K562 (cell line): ENCODE results near the gene NEMP2. TPM values are rescaled to one million over a fixed set of nuclear protein-coding genes. Genes with fewer than 3 reads are reported as not detected.

Source experiments
- ATAC-seq: fragments of 200-7000 bp; cut with Tn5 transposase; 3 replicates; pipeline ENCODE4 v1.9.1; 2020; ENCODE audit warnings: moderate library complexity
- BruUV-seq: library from RNA; stranded (reverse); fragments of 400-500 nt; replicated peaks from 2 replicates; lab custom pipeline; 2021; lab: Mats Ljungman, UMichigan
- CTCF ChIA-PET: fragments of 300-600 bp; formaldehyde crosslinking; extraction: SDS; loops from one replicate; lab custom pipeline; 2021; ENCODE audit warnings: low intra/inter-chr PET ratio; lab: Yijun Ruan, JAX
- POLR2A ChIA-PET: fragments of 300-600, 350-650 bp; sonication (Branson Sonifier 250); formaldehyde crosslinking; extraction: SDS; loops from one replicate; lab custom pipeline; 2021; ENCODE audit warnings: antibody characterized with exemption, inconsistent platforms; lab: Yijun Ruan, JAX
- DNase-seq, 4 experiments: peaks; one replicate each; pipeline versions ENCODE4 v3.0.0 to v3.0.0-alpha.2; 2011 to 2018; ENCODE audit warnings: low spot score in 3 of 4, mixed read lengths in 3 of 4; ENCODE audit errors: extremely low read depth in 1 of 4
- FAIRE-seq: peaks from 2 replicates; lab custom pipeline; 2011; peaks lifted over from hg19 to GRCh38; lab: Jason Lieb, UNC
- H2AFZ ChIP-seq: 2 replicates; pipeline ENCODE4 v1.6.0; 2011; ENCODE audit warnings: low read depth, low read length, control low read depth, inconsistent platforms
- H3K27ac ChIP-seq: fragments of 200-600 bp; 3 replicates; pipeline ENCODE4 v1.8.0; 2011; ENCODE audit warnings: low read depth, mild to moderate bottlenecking, control low read depth, inconsistent platforms, low read length, moderate library complexity, mixed read lengths; ENCODE audit errors: extremely low read depth
- H3K27me3 ChIP-seq, 2 experiments: fragments of 300-600 bp in 1 of 2; 2 replicates in 1 of 2; 3 replicates in 1 of 2; pipeline versions ENCODE4 v1.6.0 to v1.8.0; 2011; ENCODE audit warnings: inconsistent platforms in 2 of 2, low read length in 2 of 2, mild to moderate bottlenecking in 1 of 2, mixed read lengths in 1 of 2, moderate library complexity in 1 of 2; ENCODE audit not compliant: control insufficient read depth in 2 of 2, insufficient read depth in 2 of 2
- H3K36me3 ChIP-seq: fragments of 300-600 bp; 3 replicates; pipeline ENCODE4 v1.8.0; 2011; ENCODE audit warnings: mild to moderate bottlenecking, low read length, inconsistent platforms; ENCODE audit not compliant: control insufficient read depth, insufficient read depth
- H3K4me1 ChIP-seq, 2 experiments: fragments of 200-600 bp in 1 of 2; replicated peaks in 1 of 2; 2 replicates in 1 of 2; 3 replicates in 1 of 2; pipeline versions ENCODE4 v1.5.1 to v1.8.0; 2011; ENCODE audit warnings: inconsistent platforms in 2 of 2, low read length in 2 of 2, mild to moderate bottlenecking in 1 of 2, mixed read lengths in 1 of 2, moderate library complexity in 1 of 2; ENCODE audit not compliant: control insufficient read depth in 2 of 2, insufficient read depth in 2 of 2
- H3K4me2 ChIP-seq: 2 replicates; pipeline ENCODE4 v1.6.1; 2011; ENCODE audit warnings: low read length, control low read depth, inconsistent platforms, mixed read lengths; ENCODE audit not compliant: insufficient read depth
- H3K4me3 ChIP-seq: fragments of 200-600 bp; sonication (generic), shearing (Covaris generic); 2 replicates; pipeline ENCODE4 v1.5.1; 2016; ENCODE audit warnings: control low read depth, inconsistent platforms
- H3K79me2 ChIP-seq: fragments of 200-600 bp; 3 replicates; pipeline ENCODE4 v1.8.0; 2011; ENCODE audit warnings: low read length, inconsistent platforms; ENCODE audit not compliant: control insufficient read depth, insufficient read depth
- H3K9ac ChIP-seq, 2 experiments: 2 replicates each; pipeline versions ENCODE4 v1.6.0 to v1.6.1; 2011; ENCODE audit warnings: low read depth in 2 of 2, low read length in 2 of 2, control low read depth in 1 of 2, inconsistent platforms in 1 of 2, mild to moderate bottlenecking in 1 of 2, mixed read lengths in 1 of 2; ENCODE audit not compliant: insufficient read depth in 1 of 2
- H3K9me1 ChIP-seq: one replicate; pipeline ENCODE4 v1.6.0; 2011; ENCODE audit warnings: inconsistent platforms, mild to moderate bottlenecking, low read length, moderate library complexity; ENCODE audit not compliant: control insufficient read depth, insufficient read depth
- H3K9me3 ChIP-seq: replicated peaks from 2 replicates; pipeline ENCODE4 v1.5.1; 2011; ENCODE audit warnings: low read depth, low read length, inconsistent platforms; ENCODE audit not compliant: control insufficient read depth, insufficient read depth
- H4K20me1 ChIP-seq: replicated peaks from 2 replicates; pipeline ENCODE4 v1.6.1; 2011; ENCODE audit warnings: low read length, inconsistent platforms, mixed read lengths; ENCODE audit not compliant: control insufficient read depth, insufficient read depth
- CREM ChIP-seq: IDR thresholded peaks from 2 replicates; pipeline ENCODE4 v1.6.1; 2014; ENCODE audit warnings: antibody characterized with exemption, low read depth
- LEF1 ChIP-seq: fragments of 450-650 bp; IDR thresholded peaks from 2 replicates; pipeline ENCODE4 v1.6.1; 2016; ENCODE audit warnings: mild to moderate bottlenecking
- MEIS2 ChIP-seq: fragments of 450-650 bp; IDR thresholded peaks from 2 replicates; pipeline ENCODE4 v1.6.1; 2014; ENCODE audit warnings: mild to moderate bottlenecking; ENCODE audit not compliant: partially characterized antibody
- NR2C2 ChIP-seq, 2 experiments: fragments of 200-800 bp in 1 of 2; sonication (Bioruptor generic) in 1 of 2; sonication (generic) in 1 of 2; formaldehyde crosslinking in 1 of 2; IDR thresholded peaks; 2 replicates each; pipeline versions ENCODE4 v1.6.1 to v1.8.0; 2016 to 2022; ENCODE audit warnings: mild to moderate bottlenecking in 1 of 2, missing compliant biosample characterization in 1 of 2, missing genetic modification characterization in 1 of 2, missing genetic modification reagents in 1 of 2
- SREBF2 ChIP-seq: sonication (generic); formaldehyde crosslinking; IDR thresholded peaks from 2 replicates; pipeline ENCODE4 v1.4.0; 2020; ENCODE audit warnings: mild to moderate bottlenecking, missing genetic modification reagents
- TEAD4 ChIP-seq, 2 experiments: sonication (generic) in 1 of 2; formaldehyde crosslinking in 1 of 2; IDR thresholded peaks; 2 replicates each; pipeline versions ENCODE4 v1.6.1 to v1.8.0; 2012 to 2022; ENCODE audit warnings: borderline replicate concordance in 1 of 2, inconsistent platforms in 1 of 2, low read length in 1 of 2, mild to moderate bottlenecking in 1 of 2, missing genetic modification reagents in 1 of 2
- ZNF695 ChIP-seq: fragments of 450-650 bp; formaldehyde crosslinking; IDR thresholded peaks from 2 replicates; pipeline ENCODE4 v1.4.0; 2020; ENCODE audit warnings: mild to moderate bottlenecking, moderate library complexity
- WGBS: fragments of 100-300 bp; shearing (Covaris generic); methylation state at CpG from one replicate; pipeline ENCODE4 v1.1.6; 2016; ENCODE audit warnings: low coverage, mixed read lengths; ENCODE audit not compliant: insufficient coverage; ENCODE audit errors: missing lambda C conversion rate; 5-methylcytosine and 5-hydroxymethylcytosine counted together
- in situ Hi-C: fragments of 300-500 bp; cut with MboI; formaldehyde crosslinking; loops from 4 replicates; pipeline ENCODE4 v1.15.0; 2018; ENCODE audit warnings: inconsistent platforms, mixed read lengths
- intact Hi-C: fragments of 100-400 bp; cut with micrococcal nuclease; formaldehyde crosslinking; loops from 2 replicates; pipeline ENCODE4 v1.14.2; 2022
- polyA plus RNA-seq, 8 experiments: library from polyadenylated mRNA; depleted of rRNA in 4 of 8; stranded (reverse) in 5 of 8; unstranded in 3 of 8; fragments of >200 nt; fragmentation: Nextera tagmentation in 2 of 8; fragmentation: Illumina TruSeq in 1 of 8; extraction: Ambion mirVana in 2 of 8; extraction: Trizol in 1 of 8; gene quantifications; 2 replicates each; pipeline versions ENCODE4 v1.2.1 to v1.2.3, GENCODE V29; 2011 to 2014; ENCODE audit warnings: inconsistent platforms in 1 of 8, missing spikeins in 1 of 8
- total RNA-seq, 7 experiments: library from RNA; depleted of rRNA in 6 of 7; stranded (reverse); fragments of >200 nt in 6 of 7; fragmentation: Illumina TruSeq in 2 of 7; extraction: Trizol in 2 of 7; gene quantifications; 2 replicates each; pipeline versions ENCODE4 v1.2.1 to v1.2.3, GENCODE V29; 2011 to 2021; ENCODE audit warnings: low replicate concordance in 1 of 7
- TF ChIP-seq, protein P1 (sequence below): fragments of 250-450 bp; sonication (Bioruptor Pico); IDR thresholded peaks from 2 replicates; pipeline ENCODE4 v1.4.0; 2020; ENCODE audit warnings: mild to moderate bottlenecking, moderate library complexity
- TF ChIP-seq, protein P2 (sequence below): sonication (generic); formaldehyde crosslinking; IDR thresholded peaks from 2 replicates; pipeline ENCODE4 v1.8.0; 2022; ENCODE audit warnings: mild to moderate bottlenecking, missing genetic modification reagents, borderline replicate concordance

The NEMP2 gene
- total and polyA plus RNA-seq, 9 of the 15 experiments (the other 6 are each of a cell fraction or from before 2014, with no cell fraction given), result 0.32 to 3.0 (median 1.7) TPM

DNA sequence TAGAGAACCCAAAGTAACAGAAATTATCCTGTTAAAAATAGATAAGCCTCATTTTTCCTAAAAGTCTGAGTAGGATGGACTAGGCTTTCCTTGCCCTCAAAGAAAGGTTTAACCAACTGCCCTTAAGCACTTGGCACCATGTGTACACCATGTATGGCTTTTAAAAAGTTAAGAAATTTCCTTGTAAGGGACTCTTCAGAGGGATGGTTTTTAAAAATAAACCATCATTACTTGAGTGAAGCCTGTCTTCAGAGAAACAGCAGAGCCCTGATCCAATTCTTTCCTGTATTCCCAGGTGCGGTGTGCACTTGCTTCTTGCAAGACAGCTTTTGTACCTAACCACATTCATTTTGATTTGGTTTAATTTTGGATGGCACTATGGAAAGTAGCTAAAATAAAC, 1.1 kb upstream of the NEMP2 start:
- no peaks in the 10 kb centered on the region for H3K27me3 ChIP-seq
- FAIRE-seq (peak; percentile 44), DNase-seq (no peak), ATAC-seq (no peak)
- CTCF ChIA-PET, result no interaction called here
- TSS peak; percentile 72 for BruUV-seq
- peaks cover 10 to 27% of the 10 kb centered on the region in 2 experiments; a peak in 4 of 5 replicates for H3K4me1 ChIP-seq
- H3K9me3 ChIP-seq, result peaks cover 18% of the 10 kb centered on the region
- in situ Hi-C loops (no loop called here), intact Hi-C loops (loop anchor here (2.0 to 10.0 kb wide), 4 partner anchors 37 to 269 kb away; partner anchors contain the start of gene NAB1)
- H3K4me3 ChIP-seq, result peak overlapping the region; percentile 67
- H4K20me1 ChIP-seq, result no peaks in the 10 kb centered on the region
- H3K4me2 ChIP-seq, result peak overlapping the region; percentile 90
- peak overlapping the region; percentile 87 to 95; a peak in 3 of 4 replicates for H3K9ac ChIP-seq
- peaks cover 30% of the 10 kb centered on the region for H3K79me2 ChIP-seq
- POLR2A ChIA-PET, result no interaction called here
- H3K27ac ChIP-seq, result peak overlapping the region; percentile 95
- no peak for TF ChIP-seq SREBF2
- WGBS, result 9% methylated on average over 1 of the region's 1 CpG
- no peaks in the 10 kb centered on the region for H3K9me1 ChIP-seq
- H2AFZ ChIP-seq, result no peak overlapping the region
- peaks cover 7% of the 10 kb centered on the region; the same call in 2 of the 3 replicates for H3K36me3 ChIP-seq

DNA sequence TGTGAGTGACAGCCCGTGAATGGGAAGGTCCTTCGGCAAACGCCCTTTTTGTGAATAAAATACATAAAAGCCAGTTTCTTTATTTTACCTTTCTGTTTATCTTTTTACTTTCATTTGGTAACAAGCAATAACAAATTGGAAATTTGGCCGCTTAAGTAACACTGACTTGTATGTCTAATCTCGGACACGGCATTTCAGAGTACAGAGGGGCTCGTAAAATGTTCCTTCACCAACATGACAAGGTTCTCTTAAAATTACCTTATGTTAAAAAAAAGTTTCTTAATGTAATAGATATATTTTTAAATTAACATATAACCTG, 558 bp upstream of the NEMP2 start:
- ChIA-PET POLR2A (interaction anchor here (0.7 to 1.2 kb wide), 2 partner anchors 64 to 115 kb away, joined by 3 read pairs; no protein-coding TSS in a partner anchor), CTCF (no interaction called here)
- ATAC-seq (no peak; the same call in 1 of the 3 replicates), FAIRE-seq (no peak), DNase-seq (no peak)
- peaks cover 30% of the 10 kb centered on the region for H3K79me2 ChIP-seq
- H3K4me2 ChIP-seq, result peak overlapping the region; percentile 90
- peak overlapping the region; percentile 87 to 95 for H3K9ac ChIP-seq
- intact Hi-C loops, result loop anchor here (2.0 to 10.0 kb wide), 4 partner anchors 37 to 270 kb away; partner anchors contain the start of gene NAB1
- peaks cover 7% of the 10 kb centered on the region; the same call in 2 of the 3 replicates for H3K36me3 ChIP-seq
- no TSS peak for BruUV-seq
- peak overlapping the region; percentile 97 for H2AFZ ChIP-seq
- H3K4me3 ChIP-seq, result peak overlapping the region; percentile 67
- H3K4me1 ChIP-seq, result peaks cover 10 to 31% of the 10 kb centered on the region in 2 experiments; a peak in 4 of 5 replicates
- no peaks in the 10 kb centered on the region for H4K20me1 ChIP-seq
- in situ Hi-C loops, result no loop called here
- H3K9me1 ChIP-seq, result no peaks in the 10 kb centered on the region
- peaks cover 15% of the 10 kb centered on the region for H3K9me3 ChIP-seq
- H3K27me3 ChIP-seq, result no peaks in the 10 kb centered on the region
- WGBS, result 1% methylated on average over 7 of the region's 7 CpGs
- peak overlapping the region; percentile 95 for H3K27ac ChIP-seq
- TF ChIP-seq CREM (no peak), TEAD4 (IDR thresholded peaks at IDR 0.05; ENCODE audit: low read length) (no peak), TEAD4 (CRISPR knock-in tag; IDR thresholded peaks at IDR 0.05; ENCODE audit: borderline replicate concordance) (no peak), NR2C2 (CRISPR knock-in tag; IDR thresholded peaks at IDR 0.05) (no peak), NR2C2 (tag; IDR thresholded peaks at IDR 0.05) (peak; percentile 0; the same call in 1 of the 2 replicates), ZNF695 (CRISPR knock-in tag) (no peak), MEIS2 (peak; percentile 48), LEF1 (no peak)
- TF ChIP-seq, protein P1, sequence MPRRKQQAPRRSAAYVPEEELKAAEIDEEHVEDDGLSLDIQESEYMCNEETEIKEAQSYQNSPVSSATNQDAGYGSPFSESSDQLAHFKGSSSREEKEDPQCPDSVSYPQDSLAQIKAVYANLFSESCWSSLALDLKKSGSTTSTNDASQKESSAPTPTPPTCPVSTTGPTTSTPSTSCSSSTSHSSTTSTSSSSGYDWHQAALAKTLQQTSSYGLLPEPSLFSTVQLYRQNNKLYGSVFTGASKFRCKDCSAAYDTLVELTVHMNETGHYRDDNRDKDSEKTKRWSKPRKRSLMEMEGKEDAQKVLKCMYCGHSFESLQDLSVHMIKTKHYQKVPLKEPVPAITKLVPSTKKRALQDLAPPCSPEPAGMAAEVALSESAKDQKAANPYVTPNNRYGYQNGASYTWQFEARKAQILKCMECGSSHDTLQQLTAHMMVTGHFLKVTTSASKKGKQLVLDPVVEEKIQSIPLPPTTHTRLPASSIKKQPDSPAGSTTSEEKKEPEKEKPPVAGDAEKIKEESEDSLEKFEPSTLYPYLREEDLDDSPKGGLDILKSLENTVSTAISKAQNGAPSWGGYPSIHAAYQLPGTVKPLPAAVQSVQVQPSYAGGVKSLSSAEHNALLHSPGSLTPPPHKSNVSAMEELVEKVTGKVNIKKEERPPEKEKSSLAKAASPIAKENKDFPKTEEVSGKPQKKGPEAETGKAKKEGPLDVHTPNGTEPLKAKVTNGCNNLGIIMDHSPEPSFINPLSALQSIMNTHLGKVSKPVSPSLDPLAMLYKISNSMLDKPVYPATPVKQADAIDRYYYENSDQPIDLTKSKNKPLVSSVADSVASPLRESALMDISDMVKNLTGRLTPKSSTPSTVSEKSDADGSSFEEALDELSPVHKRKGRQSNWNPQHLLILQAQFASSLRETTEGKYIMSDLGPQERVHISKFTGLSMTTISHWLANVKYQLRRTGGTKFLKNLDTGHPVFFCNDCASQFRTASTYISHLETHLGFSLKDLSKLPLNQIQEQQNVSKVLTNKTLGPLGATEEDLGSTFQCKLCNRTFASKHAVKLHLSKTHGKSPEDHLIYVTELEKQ (CRISPR knock-in tag), result no peak
- TF ChIP-seq, protein P2, sequence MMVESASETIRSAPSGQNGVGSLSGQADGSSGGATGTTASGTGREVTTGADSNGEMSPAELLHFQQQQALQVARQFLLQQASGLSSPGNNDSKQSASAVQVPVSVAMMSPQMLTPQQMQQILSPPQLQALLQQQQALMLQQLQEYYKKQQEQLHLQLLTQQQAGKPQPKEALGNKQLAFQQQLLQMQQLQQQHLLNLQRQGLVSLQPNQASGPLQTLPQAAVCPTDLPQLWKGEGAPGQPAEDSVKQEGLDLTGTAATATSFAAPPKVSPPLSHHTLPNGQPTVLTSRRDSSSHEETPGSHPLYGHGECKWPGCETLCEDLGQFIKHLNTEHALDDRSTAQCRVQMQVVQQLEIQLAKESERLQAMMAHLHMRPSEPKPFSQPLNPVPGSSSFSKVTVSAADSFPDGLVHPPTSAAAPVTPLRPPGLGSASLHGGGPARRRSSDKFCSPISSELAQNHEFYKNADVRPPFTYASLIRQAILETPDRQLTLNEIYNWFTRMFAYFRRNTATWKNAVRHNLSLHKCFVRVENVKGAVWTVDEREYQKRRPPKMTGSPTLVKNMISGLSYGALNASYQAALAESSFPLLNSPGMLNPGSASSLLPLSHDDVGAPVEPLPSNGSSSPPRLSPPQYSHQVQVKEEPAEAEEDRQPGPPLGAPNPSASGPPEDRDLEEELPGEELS, result no peak
